ENCODE results near the gene HCFC2.
"Not testable (repeated sequence)": the region's sequence is repeated elsewhere in the genome, so short reads cannot be mapped to it uniquely, and the experiment has no call there.

Gene HCFC2

DNA sequence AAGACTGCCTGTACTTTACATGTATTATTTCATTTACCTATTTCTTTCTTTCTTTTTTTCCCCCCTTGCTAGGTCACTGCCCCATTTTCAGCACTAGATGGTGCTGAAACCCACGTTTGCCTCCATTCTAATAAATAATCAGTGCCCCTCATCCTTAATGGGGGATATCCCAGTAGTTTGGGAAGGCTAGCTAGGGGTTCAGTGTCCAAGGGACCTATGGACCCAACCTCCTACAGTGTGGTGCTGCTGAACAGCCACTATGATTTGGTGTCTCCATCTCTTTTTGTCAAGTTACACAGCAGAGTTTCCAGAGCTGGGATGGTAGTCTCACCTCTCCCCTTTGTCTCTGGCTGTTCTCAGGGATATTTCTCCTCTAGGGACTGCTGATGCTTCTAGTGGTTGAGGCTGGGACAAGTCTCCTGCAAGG lies 6.5 kb upstream of the HCFC2 start:
- DNase-seq (ENCODE audit: low spot score) = peak; percentile 46

DNA sequence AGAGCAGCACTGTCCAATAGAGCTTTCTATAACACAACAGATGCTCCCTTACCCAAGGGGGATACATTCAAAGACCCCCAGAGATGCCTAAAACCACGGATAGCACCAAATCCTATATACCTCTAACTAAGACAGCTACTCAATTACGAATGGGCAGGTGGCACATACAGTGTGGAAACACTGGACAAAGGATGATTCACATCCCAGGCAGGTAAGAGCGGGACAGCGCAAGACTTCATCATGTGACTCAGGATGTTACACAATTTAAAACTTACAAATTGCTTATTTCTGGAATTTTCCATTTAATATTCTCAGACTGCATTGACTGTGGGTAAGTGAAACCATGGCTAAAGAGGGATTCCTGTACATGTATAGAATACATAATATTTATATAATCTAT lies 5.5 kb upstream of the HCFC2 start:
- DNase-seq (ENCODE audit: low spot score) = no peak

DNA sequence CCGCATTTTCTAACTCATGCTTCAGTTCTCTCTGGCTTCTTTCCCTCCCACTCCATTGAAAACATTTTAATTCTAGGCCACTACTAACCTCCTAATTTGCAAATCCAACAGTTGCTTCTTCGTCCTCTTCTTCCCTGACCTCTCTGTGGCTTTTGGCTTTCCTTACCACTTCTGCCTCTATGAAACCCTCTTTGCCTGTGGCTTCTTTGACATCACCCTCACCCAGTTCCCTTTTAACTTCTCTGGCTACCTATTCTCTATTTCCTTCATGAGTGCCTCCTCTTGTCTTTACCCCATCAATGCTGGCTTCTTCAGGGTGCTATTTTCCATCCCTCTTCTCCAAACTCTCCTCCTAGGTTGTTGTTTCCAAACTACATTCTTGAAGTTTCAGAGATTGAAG lies 4.4 kb upstream of the HCFC2 start:
- DNase-seq (ENCODE audit: low spot score) = no peak

DNA sequence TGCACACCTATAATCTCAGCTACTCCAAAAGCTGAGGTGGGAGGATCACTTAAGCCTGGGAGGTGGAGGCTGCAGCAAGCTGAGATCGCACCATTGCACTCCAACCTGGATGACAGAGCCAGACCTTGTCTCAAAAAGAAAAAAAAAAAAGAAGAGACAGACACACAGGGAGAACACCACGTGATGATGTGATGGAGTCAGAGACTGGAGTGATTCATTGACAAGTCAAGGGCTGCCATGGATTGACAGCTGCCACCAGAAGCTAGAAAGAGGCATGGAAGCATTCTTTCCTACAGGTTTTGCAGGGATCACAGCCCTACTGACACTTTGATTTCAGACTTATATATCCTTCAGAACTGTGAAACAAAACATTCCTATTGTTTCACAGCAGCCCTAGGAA lies 3.5 kb upstream of the HCFC2 start:
- no peak for DNase-seq (ENCODE audit: low spot score)

DNA sequence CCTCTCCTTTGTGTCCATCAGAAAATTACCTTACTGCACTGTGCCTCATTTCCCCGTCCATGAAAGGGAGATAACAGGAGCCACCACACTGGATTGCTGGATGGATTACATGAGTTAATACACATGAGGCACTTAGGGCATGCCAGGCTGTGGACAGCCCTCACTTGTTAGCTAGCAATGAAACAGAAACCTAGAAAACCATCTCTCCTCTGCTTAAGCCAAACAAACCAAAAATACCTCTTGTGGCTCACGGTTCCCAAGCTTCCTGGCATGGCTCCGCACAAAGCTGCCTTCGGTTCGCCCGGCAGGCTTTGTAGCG lies 660 bp upstream of the HCFC2 start:
- no peak for DNase-seq (ENCODE audit: low spot score)

DNA sequence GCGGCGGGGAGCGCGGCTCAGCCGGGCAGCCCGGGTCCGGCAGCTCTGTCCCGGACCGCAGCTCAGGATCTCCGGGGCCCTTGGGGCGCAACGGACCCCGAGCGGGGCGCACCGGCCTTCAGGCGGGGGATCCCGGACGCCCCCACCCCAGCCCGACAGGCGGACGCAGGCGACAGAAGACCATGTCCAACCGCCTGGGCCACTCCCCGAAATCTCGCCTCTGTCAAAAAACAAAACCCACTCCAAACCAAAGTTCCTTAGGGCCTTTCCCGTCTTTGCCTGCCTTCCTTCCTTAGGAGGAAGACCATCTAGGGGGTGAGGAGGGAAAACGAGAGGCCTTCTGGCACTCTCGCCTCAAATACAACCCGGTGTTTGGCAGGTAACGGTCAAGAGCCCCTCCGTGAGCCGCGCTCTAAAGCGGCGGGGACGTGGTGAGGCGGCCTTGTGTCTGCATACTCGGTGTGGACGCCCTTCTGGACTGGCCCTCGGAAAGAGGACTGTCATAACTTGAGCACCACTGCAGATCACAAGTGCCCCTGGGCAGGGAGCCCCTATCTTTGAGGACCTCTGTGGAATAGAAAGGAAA lies 604 bp downstream of the HCFC2 start:
- DNase-seq (ENCODE audit: low spot score) = no peak

DNA sequence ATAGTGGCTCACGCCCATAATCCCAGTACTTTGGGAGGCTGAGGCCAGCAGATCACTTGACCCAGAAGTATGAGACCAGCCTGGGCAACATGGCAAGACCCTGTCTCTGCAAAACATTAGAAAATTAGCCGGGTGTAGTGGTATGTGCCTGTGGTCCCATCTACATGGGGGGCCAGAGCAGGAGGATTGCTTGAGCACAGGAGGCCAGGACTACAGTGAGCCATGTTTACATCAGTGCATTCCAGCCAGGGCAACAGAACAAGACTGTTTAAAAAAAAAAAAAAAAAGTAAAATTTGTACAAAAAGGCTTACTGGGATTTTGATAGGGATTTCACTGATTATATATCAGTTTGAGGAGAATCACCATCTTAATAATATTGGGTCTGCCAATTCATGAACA lies 7.8 kb downstream of the HCFC2 start:
- DNase-seq (ENCODE audit: low spot score) = no peak

DNA sequence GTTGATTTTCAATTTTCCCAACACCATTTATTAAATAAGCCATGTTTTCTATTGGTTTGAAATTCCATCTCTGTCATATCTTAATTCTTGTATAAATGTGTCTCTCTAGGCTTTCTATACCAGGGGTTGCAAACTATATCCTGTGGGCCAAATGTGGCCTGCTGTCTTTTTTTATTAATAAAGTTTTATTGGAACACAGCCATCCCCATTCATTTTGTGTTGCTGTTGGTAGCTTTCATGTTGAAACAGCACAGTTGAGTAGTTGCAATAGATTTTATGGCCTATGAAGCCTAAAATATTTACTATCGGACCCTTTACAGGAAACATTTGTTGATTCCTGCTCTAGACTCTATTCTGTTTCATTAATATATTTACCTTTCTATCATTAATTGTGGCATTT lies 9.4 kb downstream of the HCFC2 start:
- DNase-seq (ENCODE audit: low spot score) = no peak

DNA sequence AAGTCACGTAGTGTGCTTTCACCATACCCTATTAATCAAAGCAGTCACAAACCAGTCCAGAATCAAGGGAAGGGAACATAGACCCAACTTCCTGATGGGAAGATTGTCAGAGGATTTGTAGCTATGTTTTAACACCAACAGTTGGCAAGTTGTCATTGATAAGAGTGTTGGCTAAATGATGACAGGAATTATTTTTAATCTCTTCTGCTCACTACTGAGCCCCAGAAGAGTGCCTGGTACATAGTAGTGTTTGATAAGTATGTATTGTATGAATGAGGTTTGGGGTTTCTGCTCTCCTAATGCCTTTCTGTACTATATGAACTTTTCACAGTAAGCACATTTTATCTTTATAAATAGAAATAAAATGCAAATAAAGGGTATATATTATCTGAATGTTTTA lies 14.7 kb downstream of the HCFC2 start:
- DNase-seq (ENCODE audit: low spot score) = no peak

DNA sequence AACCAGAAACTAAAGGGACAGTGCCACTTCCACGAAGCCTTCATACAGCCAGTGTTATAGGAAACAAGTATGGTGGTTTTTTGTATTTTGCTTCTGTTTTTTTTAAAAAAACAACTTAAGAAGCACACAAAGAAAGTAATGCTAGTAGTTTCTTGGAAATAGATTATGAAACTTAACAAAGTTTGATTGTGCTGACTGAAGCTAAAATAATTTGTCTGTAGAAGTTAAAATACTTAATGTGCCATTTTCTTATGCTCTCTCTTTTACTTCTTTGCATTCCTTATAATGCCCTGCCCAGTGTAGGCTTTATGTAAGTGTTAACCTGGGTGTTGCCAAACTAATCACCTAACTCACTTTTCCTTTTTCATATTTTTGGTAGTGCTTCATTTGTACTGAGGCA lies 16.4 kb downstream of the HCFC2 start:
- no peak for DNase-seq (ENCODE audit: low spot score)

DNA sequence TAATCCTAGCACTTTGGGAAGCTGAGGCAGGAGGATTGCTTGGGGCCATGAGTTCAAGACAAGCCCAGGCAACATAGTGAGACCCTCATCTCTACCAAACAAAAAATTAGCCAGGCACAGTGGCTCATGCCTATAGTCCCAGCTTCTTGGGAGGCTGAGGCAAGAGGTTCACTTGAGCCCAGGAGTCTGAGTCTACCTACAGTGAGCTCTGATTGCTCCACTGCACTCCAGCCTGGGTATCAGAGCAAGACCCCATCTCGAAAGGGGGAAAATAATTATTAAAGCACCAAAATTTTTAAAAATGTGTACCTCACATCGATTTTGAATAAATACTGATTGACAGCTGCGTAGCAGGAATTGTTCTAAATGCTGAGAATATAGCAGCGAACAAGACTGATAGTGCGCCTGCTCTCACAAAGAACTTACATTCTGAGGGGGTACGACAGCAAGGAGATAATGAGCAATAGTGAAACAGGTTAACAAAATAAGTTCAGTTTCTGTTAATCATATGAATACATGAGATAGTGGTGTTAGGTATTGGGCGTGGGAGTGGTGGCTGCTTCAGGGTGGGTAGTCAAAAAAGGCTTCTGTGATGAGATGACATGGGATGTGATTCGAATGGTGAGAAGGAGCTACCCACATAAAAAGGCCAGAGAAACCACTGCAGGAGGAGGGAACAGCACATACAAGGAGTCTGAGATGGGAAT lies 19.6 kb downstream of the HCFC2 start:
- no peak for DNase-seq (ENCODE audit: low spot score)

DNA sequence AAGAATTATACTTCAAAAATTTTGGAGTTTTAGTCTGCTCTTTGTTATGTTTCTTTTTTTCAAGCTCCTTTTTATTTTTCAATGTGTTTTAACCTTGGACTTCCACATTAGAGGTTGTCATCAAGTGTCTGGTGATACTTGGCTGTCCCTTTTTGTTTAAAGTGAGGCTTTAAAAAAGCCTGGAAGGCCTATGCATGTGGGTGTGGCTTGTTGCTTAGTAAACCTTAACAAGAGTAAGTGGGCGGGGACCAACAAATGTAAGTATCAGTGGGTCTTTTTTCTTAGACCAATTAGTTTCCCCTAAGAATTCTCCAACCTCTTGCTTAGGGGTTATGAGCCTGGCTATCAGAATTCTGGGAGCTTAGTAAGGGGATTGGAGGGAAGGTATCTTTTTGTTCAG lies 26.4 kb downstream of the HCFC2 start:
- no peak for DNase-seq (ENCODE audit: low spot score)

DNA sequence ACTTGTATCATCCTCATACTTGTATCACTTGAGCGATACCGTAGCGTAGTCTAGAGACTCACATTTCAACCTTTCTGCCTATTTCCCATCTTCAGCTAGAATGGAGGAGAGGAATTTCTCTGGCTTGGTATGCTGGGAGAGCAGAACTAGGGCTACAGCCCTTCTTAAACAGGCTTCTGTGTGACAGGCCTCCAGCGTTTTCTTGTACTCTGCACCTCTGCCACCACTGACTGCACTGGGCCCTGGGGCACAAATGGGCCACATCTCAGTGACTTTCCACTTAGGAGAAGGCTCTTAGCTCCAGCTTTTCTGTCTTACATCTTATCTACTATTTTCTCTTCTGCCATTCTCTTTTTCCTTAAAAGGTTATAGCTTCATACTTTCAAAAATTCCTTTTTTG lies 26.8 kb downstream of the HCFC2 start:
- no peak for DNase-seq (ENCODE audit: low spot score)

DNA sequence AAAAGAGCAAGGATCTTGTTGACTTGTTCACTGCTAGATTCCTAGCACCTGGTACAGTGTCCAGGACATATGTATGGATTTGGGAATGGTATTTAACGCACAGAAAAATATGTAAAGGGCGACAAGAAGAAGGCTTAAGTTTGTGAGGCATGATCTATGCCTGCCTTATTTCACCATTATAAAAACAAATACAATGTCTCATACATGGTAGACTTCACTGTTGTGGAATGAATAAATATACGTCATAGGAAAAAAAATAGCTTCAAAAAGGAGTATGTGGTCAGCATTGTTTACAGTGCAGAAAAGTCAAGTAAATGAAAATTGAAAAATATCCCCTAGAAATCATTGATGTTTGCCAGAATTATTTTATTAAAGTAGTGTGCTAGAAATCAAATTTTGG lies 30.0 kb downstream of the HCFC2 start:
- no peak for DNase-seq (ENCODE audit: low spot score)

DNA sequence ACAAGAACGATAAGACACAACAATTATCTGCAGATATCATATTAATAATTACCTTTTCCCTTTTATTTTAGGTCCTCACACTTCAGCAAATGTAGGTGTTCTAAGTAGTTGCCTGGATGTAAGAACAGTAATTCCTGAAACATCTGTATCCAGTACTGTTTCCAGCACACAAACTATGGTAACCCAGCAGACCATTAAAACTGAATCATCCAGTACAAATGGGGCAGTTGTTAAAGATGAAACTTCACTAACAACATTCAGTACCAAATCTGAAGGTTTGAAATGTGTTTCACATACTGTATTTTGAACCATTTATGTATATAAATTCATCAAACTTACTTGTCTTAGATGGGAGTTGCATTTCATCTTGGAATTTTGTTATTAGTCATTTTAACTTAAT lies 31.0 kb downstream of the HCFC2 start:
- DNase-seq (ENCODE audit: low spot score) = no peak

DNA sequence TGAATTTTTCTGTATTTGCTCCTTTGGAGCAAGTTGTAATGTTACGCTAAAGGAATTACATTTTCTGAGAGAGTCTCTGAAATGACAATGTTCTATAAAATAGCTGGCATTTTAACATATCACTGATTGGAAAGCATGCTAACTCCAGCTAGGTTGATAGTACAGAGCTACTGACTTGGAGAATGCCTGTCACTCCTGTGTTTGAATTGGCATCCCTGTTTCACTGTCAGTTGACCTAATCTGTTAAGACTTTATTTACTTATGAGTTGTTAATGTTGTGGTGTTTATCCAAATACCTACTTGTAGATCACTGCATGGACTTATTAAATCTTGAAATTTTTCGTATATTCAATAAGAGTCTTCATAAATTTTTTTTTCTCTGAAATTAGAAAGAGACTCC lies 33.6 kb downstream of the HCFC2 start:
- DNase-seq (ENCODE audit: low spot score) = no peak

DNA sequence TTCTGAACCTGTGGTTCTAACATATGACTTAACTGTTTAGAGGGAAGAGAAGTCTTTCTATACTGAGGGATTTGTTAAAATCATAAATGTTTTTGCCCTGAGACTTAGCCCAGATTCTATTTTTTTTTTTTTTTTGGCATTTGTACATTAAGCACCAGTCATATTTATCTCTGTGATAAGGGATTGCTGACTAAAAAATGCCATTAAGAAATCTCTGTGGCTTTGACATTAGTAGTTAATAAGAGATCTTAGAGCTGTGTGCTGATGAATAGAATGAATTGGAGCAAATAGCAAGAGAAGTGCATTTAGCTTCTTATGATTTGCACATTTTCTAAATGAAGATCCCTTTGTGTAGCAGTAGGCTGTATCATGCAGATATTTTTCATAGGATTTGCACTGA lies 41.1 kb downstream of the HCFC2 start:
- no peak for DNase-seq (ENCODE audit: low spot score)

DNA sequence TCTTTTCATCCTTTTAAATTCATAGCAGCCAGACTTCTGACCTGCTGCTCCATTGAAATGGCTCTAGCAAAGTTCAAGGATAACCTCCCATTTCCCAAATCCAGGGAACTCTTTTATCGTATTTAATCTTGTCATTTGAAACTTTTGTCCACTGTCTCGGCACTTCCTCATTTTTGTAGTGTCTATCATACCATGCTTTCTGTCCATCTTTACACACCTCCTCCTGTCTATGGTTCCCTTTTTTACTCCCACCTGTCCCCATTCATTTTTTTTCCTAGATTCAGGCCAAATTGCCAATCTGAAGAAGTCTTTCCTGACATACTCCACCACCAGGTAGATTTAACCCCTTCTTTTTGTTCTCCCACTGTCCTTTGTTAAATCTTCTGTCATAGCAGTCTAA lies 42.6 kb downstream of the HCFC2 start:
- no peak for DNase-seq (ENCODE audit: low spot score)

DNA sequence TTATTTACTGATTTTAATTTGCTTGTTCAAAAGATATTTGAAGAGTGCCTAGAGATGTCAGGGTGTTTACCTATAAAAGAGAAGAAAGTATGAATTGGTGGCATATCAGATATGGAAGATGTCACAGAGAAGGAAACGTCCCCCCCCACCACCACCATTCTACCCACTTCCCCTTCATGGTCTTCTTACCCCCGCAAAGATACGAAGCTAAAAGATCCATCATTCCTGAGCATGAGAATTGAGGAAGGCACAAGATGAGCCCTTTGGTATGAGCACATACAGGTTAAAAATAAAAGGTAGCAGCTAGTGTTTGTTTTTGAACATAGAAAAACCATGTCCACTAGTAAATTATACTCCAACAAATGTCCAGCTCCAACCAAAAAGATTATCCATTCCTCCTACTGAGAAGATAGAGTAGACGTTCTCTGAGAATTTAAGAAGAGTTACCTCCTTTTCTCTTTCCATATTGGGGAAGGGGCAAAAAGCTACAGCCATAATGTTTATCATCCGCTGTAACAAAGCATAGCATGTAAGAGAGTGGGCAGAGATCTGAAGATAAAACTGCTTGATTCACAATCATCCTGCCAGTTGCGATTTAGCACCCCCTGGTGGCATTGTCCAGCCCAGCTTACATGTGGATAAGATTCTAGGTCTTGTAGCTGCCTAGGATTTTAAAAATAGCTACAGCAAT lies 44.6 kb downstream of the HCFC2 start:
- peak; percentile 83 for DNase-seq (ENCODE audit: low spot score)

DNA sequence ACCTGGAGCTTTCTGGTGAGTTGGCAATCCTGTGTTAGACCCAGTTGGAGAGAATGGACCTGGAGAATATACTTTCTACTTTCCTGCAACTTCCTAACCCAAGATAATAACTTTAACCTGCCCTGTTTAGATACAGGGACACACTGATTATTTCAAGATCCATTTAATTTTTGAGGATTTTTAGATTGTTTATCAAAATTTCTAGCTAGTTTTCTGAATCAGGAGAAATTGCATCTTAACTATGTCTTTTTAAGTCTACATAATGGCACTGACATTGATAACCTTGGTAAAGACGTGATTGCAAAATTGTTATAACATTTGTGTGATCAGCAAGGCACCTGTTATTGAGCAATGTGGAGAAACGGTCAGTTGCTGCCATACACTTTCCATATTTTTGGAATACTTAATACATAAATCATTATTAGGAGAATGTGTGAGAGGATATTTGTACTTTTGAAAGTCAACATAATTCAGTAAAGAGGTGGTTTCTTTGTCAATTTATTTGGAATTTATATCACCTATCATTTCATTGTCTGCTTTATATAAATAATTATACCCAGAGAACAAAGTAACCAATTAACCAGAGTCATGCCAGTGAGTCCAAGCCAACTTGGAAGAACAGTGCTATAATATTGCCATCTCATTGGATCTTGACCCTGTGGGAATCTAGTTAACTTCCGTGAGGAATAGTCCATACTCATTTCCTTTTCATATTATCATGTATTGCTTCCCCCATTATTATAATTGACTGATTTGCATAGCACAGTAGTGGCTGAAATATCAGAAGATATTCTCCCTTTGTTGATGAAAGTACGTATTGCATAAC lies 45.3 kb downstream of the HCFC2 start:
- DNase-seq (ENCODE audit: low spot score) = no peak

DNA sequence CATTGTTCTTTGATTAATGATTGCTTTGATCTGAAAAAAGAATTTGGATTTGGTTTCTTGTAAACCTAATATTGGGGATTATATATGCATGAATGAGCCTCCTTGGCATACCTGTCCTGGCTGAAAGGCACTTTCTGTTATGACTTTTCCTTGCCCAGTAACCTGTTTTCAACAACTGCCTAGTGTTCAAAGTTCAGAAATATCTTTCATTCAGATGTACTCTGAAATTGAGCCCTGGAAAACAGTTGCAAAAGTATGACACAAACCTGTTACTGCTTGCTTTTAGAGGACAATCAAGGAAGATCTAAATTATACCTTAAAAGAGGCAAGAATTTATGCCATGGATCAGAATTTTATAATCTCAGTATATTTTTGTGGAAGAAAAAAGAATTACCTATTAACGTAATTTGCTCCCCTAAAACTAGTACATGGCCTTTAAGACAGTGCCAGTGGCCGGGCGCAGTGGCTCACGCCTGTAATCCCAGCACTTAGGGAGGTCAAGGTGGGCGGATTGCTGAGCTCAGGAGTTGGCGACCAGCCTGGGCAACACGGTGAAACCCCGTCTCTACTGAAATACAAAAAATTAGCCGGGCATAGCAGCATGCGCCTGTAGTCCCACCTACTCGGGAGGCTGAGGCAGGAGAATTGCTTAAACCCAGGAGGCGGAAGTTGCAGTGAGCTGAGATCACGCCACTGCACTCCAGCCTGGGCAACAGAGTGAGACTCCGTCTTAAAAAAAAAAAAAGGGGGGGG lies 50.7 kb downstream of the HCFC2 start:
- DNase-seq (ENCODE audit: low spot score) = not testable (repeated sequence)

DNA sequence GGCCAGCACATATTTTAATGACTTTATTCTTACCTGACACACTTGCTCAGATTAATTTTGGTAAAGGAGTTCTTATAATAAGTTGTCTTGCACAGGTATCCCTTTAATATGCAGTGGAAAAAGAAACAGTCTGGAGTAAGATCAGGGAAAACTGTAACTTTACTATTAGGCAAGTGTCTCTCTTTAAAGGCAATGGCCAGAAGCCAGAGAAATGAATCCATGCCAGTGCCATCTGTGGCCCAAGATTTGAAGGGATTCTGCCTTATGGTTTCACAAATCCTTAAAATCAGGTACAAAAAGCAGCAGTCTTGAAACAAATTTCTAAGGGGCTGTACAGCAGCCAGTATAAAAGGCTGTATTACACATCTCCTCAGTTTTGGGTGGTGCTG lies 51.2 kb downstream of the HCFC2 start:
- no peak for DNase-seq (ENCODE audit: low spot score)

Measured in hematopoietic multipotent progenitor cell treated with erythropoietin and hydrocortisone succinate and interleukin-3 and kit ligand, for 17 days (in vitro differentiated cells).